Neural cell (in vitro differentiated cells): ENCODE data around the gene TRIM63. TPM values are rescaled to one million over a fixed set of nuclear protein-coding genes. Genes with fewer than 3 reads are reported as not detected.

ENCODE experiments used
- H2AFZ ChIP-seq: fragments of 200-600, 300-800 bp; sonication (generic), shearing (Covaris generic); 2 replicates; pipeline ENCODE4 v1.6.0; 2014; ENCODE audit warnings: low read depth, mild to moderate bottlenecking, antibody characterized with exemption, low read length, moderate library complexity
- H3F3A ChIP-seq: fragments of 200-600 bp; shearing (Covaris generic); 2 replicates; pipeline ENCODE4 v1.6.1; 2016; ENCODE audit warnings: mild to moderate bottlenecking, moderate library complexity, mixed read lengths, antibody characterized with exemption, low read length; ENCODE audit not compliant: insufficient read depth, poor library complexity, severe bottlenecking
- H3K27ac ChIP-seq: fragments of 200-600, 300-800 bp; sonication (generic), shearing (Covaris generic); 2 replicates; pipeline ENCODE4 v1.5.1; 2014; ENCODE audit warnings: mild to moderate bottlenecking, low read length, moderate library complexity
- H3K27me3 ChIP-seq: fragments of 300-800, 200-600 bp; sonication (generic), shearing (Covaris generic); 2 replicates; pipeline ENCODE4 v1.6.0; 2014; ENCODE audit warnings: mild to moderate bottlenecking, low read depth, low read length, moderate library complexity; ENCODE audit not compliant: insufficient read depth
- H3K36me3 ChIP-seq: fragments of 300-800, 200-600 bp; sonication (generic), shearing (Covaris generic); 2 replicates; pipeline ENCODE4 v1.5.1; 2014; ENCODE audit warnings: mild to moderate bottlenecking, antibody characterized with exemption, low read length, moderate library complexity; ENCODE audit not compliant: insufficient read depth
- H3K4me2 ChIP-seq: fragments of 300-800, 200-600 bp; sonication (generic), shearing (Covaris generic); 2 replicates; pipeline ENCODE4 v1.6.0; 2014; ENCODE audit warnings: mild to moderate bottlenecking, low read length
- H3K4me3 ChIP-seq: fragments of 300-800, 200-600 bp; sonication (generic), shearing (Covaris generic); 2 replicates; pipeline ENCODE4 v1.5.1; 2014; ENCODE audit warnings: mild to moderate bottlenecking, low read length, moderate library complexity
- H3K79me2 ChIP-seq: fragments of 200-600 bp; shearing (Covaris generic); replicated peaks from 2 replicates; pipeline ENCODE4 v1.6.0; 2014; ENCODE audit warnings: mild to moderate bottlenecking, low read length, moderate library complexity; ENCODE audit not compliant: insufficient read depth
- H3K9ac ChIP-seq: fragments of 300-800, 200-600 bp; sonication (generic), shearing (Covaris generic); 2 replicates; pipeline ENCODE4 v1.6.1; 2016; ENCODE audit warnings: mild to moderate bottlenecking, low read length, mixed read lengths
- H3K9me2 ChIP-seq: fragments of 200-600 bp; shearing (Covaris generic); 2 replicates; pipeline ENCODE4 v1.6.1; 2016; ENCODE audit warnings: mild to moderate bottlenecking, low read length, mixed read lengths; ENCODE audit not compliant: insufficient read depth
- H3K9me3 ChIP-seq: fragments of 200-600, 300-800 bp; sonication (generic), shearing (Covaris generic); 2 replicates; pipeline ENCODE4 v1.6.1; 2016; ENCODE audit warnings: mild to moderate bottlenecking, mixed run types, low read length, moderate library complexity, mixed read lengths
- H4K20me1 ChIP-seq: fragments of 200-600 bp; shearing (Covaris generic); 2 replicates; pipeline ENCODE4 v1.6.1; 2016; ENCODE audit warnings: mild to moderate bottlenecking, mixed run types; ENCODE audit not compliant: insufficient read depth
- EP300 ChIP-seq: fragments of 450-650 bp; conservative IDR thresholded peaks from 2 replicates; pipeline ENCODE4 v1.6.1; 2014; ENCODE audit warnings: antibody characterized with exemption, mild to moderate bottlenecking, moderate library complexity; ENCODE audit not compliant: poor library complexity, severe bottlenecking
- EZH2 ChIP-seq: fragments of 200-600, 300-800 bp; shearing (Covaris generic), sonication (generic); IDR thresholded peaks from 2 replicates; pipeline ENCODE4 v1.6.1; 2014; ENCODE audit warnings: antibody characterized with exemption, low read length, borderline replicate concordance, mild to moderate bottlenecking; ENCODE audit not compliant: insufficient read depth, poor library complexity, severe bottlenecking
- MXI1 ChIP-seq: fragments of 450-650 bp; conservative IDR thresholded peaks from 2 replicates; pipeline ENCODE4 v1.6.1; 2014; ENCODE audit warnings: antibody characterized with exemption, mild to moderate bottlenecking; ENCODE audit not compliant: poor library complexity, severe bottlenecking
- POLR2AphosphoS5 ChIP-seq: IDR thresholded peaks from 2 replicates; pipeline ENCODE4 v1.6.1; 2012
- RAD21 ChIP-seq: fragments of 450-650 bp; conservative IDR thresholded peaks from 2 replicates; pipeline ENCODE4 v1.6.1; 2014; ENCODE audit warnings: antibody characterized with exemption, mild to moderate bottlenecking, moderate library complexity
- SMC3 ChIP-seq: fragments of 450-650 bp; conservative IDR thresholded peaks from 2 replicates; pipeline ENCODE4 v1.6.1; 2014; ENCODE audit warnings: antibody characterized with exemption, mild to moderate bottlenecking, moderate library complexity; ENCODE audit not compliant: poor library complexity
- TAF1 ChIP-seq: IDR thresholded peaks from 2 replicates; pipeline ENCODE4 v1.6.1; 2012; ENCODE audit warnings: low read depth
- polyA plus RNA-seq: library from polyadenylated mRNA; depleted of rRNA; stranded (reverse); fragments of >200 nt; gene quantifications from 2 replicates; pipeline ENCODE4 v1.2.3, GENCODE V29; 2014
- TF ChIP-seq, protein P1 (sequence below): IDR thresholded peaks from 2 replicates; pipeline ENCODE4 v1.6.1; 2012; ENCODE audit warnings: borderline replicate concordance
- TF ChIP-seq, protein P2 (sequence below): fragments of 450-650 bp; IDR thresholded peaks from 2 replicates; pipeline ENCODE4 v1.5.1; 2014; ENCODE audit warnings: antibody characterized with exemption, mild to moderate bottlenecking, moderate library complexity; ENCODE audit not compliant: poor library complexity, severe bottlenecking

Gene TRIM63
- polyA plus RNA-seq, 1 donor from 2014 or later, result not detected

DNA sequence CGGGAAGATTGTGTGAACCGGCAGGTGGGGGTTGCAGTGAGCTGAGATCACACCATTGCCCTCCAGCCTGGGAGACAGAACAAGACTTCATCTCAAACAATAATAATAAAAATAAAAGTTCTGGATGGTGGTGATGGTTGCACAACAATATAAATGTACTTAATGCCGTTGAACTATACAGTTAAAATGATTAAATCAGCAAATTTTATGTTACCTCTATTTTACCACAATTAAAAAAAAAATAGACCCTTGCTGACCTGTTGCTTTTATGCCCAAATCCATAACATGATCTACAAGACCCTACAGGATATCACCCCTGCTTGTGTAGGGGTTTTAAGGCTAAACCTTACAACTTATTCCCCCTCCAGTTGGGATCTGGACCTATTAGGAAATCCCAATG lies 32.4 kb upstream of the TRIM63 start:
- H3K4me3 ChIP-seq, result no peak overlapping the region
- no peaks in the 10 kb centered on the region for H3K36me3 ChIP-seq
- no peaks in the 10 kb centered on the region for H3K79me2 ChIP-seq
- H3K27me3 ChIP-seq, result no peaks in the 10 kb centered on the region
- H3K9me2 ChIP-seq, result no peaks in the 10 kb centered on the region
- no peak overlapping the region for H3K4me2 ChIP-seq
- H4K20me1 ChIP-seq, result no peaks in the 10 kb centered on the region
- H3K9ac ChIP-seq, result no peak overlapping the region
- TF ChIP-seq EP300 (no peak), TAF1 (no peak), POLR2AphosphoS5 (no peak), MXI1 (no peak), RAD21 (no peak), SMC3 (no peak), EZH2 (no peak)
- TF ChIP-seq, protein P1, sequence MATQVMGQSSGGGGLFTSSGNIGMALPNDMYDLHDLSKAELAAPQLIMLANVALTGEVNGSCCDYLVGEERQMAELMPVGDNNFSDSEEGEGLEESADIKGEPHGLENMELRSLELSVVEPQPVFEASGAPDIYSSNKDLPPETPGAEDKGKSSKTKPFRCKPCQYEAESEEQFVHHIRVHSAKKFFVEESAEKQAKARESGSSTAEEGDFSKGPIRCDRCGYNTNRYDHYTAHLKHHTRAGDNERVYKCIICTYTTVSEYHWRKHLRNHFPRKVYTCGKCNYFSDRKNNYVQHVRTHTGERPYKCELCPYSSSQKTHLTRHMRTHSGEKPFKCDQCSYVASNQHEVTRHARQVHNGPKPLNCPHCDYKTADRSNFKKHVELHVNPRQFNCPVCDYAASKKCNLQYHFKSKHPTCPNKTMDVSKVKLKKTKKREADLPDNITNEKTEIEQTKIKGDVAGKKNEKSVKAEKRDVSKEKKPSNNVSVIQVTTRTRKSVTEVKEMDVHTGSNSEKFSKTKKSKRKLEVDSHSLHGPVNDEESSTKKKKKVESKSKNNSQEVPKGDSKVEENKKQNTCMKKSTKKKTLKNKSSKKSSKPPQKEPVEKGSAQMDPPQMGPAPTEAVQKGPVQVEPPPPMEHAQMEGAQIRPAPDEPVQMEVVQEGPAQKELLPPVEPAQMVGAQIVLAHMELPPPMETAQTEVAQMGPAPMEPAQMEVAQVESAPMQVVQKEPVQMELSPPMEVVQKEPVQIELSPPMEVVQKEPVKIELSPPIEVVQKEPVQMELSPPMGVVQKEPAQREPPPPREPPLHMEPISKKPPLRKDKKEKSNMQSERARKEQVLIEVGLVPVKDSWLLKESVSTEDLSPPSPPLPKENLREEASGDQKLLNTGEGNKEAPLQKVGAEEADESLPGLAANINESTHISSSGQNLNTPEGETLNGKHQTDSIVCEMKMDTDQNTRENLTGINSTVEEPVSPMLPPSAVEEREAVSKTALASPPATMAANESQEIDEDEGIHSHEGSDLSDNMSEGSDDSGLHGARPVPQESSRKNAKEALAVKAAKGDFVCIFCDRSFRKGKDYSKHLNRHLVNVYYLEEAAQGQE, result no peak
- TF ChIP-seq, protein P2, sequence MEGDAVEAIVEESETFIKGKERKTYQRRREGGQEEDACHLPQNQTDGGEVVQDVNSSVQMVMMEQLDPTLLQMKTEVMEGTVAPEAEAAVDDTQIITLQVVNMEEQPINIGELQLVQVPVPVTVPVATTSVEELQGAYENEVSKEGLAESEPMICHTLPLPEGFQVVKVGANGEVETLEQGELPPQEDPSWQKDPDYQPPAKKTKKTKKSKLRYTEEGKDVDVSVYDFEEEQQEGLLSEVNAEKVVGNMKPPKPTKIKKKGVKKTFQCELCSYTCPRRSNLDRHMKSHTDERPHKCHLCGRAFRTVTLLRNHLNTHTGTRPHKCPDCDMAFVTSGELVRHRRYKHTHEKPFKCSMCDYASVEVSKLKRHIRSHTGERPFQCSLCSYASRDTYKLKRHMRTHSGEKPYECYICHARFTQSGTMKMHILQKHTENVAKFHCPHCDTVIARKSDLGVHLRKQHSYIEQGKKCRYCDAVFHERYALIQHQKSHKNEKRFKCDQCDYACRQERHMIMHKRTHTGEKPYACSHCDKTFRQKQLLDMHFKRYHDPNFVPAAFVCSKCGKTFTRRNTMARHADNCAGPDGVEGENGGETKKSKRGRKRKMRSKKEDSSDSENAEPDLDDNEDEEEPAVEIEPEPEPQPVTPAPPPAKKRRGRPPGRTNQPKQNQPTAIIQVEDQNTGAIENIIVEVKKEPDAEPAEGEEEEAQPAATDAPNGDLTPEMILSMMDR, result no peak
- H3K9me3 ChIP-seq, result no peaks in the 10 kb centered on the region
- no peaks in the 10 kb centered on the region for H3F3A ChIP-seq
- H3K27ac ChIP-seq, result no peak overlapping the region
- no peak overlapping the region for H2AFZ ChIP-seq

DNA sequence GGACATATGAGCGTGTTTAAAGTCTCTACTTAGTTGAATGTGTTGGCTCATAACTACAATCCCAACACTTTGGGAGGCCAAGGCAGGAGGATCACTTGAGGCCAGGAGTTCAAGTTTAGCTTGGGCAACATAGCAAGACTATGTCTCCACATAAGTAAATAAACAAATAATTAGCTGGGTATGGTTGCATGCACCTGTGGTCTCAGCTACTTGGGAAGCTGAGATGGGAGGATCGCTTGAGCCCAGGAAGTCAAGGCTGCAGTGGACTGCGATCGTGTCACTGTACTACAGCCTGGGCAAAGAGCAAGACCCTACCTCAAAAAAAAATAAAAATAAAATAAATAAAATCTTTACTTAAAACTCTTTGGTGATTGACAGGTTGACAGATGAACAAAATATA lies 31.2 kb upstream of the TRIM63 start:
- no peaks in the 10 kb centered on the region for H3K9me2 ChIP-seq
- H3K27me3 ChIP-seq, result no peaks in the 10 kb centered on the region
- H3K79me2 ChIP-seq, result no peaks in the 10 kb centered on the region
- no peaks in the 10 kb centered on the region for H4K20me1 ChIP-seq
- H3K9me3 ChIP-seq, result no peaks in the 10 kb centered on the region
- no peaks in the 10 kb centered on the region for H3K36me3 ChIP-seq
- TF ChIP-seq, protein P2, result no peak
- H3K4me2 ChIP-seq, result no peak overlapping the region
- H2AFZ ChIP-seq, result no peak overlapping the region
- no peak overlapping the region for H3K9ac ChIP-seq
- no peak overlapping the region for H3K27ac ChIP-seq
- no peak overlapping the region for H3K4me3 ChIP-seq
- H3F3A ChIP-seq, result no peaks in the 10 kb centered on the region
